Cardiac fibroblast (primary cell): ENCODE data around the gene CC2D1B.

Source experiments
- DNase-seq, 2 donors: peaks; one replicate each; pipeline versions ENCODE4 v3.0.0 to v3.0.0-alpha.2; 2010; ENCODE audit warnings: low read depth in 2 of 2
- H3K4me3 ChIP-seq, 2 donors: replicated peaks in 1 of 2; 1 replicate in 1 of 2; 2 replicates in 1 of 2; pipeline ENCODE4 v1.5.1; 2011; ENCODE audit warnings: low read depth in 2 of 2, low read length in 2 of 2, mild to moderate bottlenecking in 2 of 2, moderate library complexity in 1 of 2
- CTCF ChIP-seq: IDR thresholded peaks from one replicate; pipeline ENCODE4 v1.5.1; 2011; ENCODE audit warnings: low read depth, mild to moderate bottlenecking, low read length, inconsistent platforms

CC2D1B gene

GRCh38 chr1:52337439-52337838 is 28.6 kb downstream of the CC2D1B start:
- no peak overlapping the region for H3K4me3 ChIP-seq
- DNase-seq, result no peak
- no peak for TF ChIP-seq CTCF

GRCh38 chr1:52334906-52335528 is 31.0 kb downstream of the CC2D1B start:
- H3K4me3 ChIP-seq, result no peak overlapping the region
- no peak for TF ChIP-seq CTCF
- DNase-seq, result no peak

GRCh38 chr1:52332411-52332810 is 33.6 kb downstream of the CC2D1B start:
- H3K4me3 ChIP-seq, result no peak overlapping the region
- DNase-seq, result no peak
- no peak for TF ChIP-seq CTCF

GRCh38 chr1:52328615-52329014 is 37.4 kb downstream of the CC2D1B start:
- TF ChIP-seq CTCF, result no peak
- no peak for DNase-seq

GRCh38 chr1:52325786-52326185 is 40.2 kb downstream of the CC2D1B start:
- no peak for TF ChIP-seq CTCF
- DNase-seq, result no peak
- H3K4me3 ChIP-seq, result no peak overlapping the region

More at GRCh38 chr1:52328615-52329014, 37.4 kb downstream of the CC2D1B start:
- no peak overlapping the region for H3K4me3 ChIP-seq

GRCh38 chr1:52323731-52324130 is 42.3 kb downstream of the CC2D1B start:
- TF ChIP-seq CTCF, result no peak
- H3K4me3 ChIP-seq, result no peak overlapping the region
- DNase-seq, result no peak

GRCh38 chr1:52321061-52321460 is 44.9 kb downstream of the CC2D1B start:
- no peak for TF ChIP-seq CTCF
- no peak overlapping the region for H3K4me3 ChIP-seq

More at GRCh38 chr1:52321061-52321460, 44.9 kb downstream of the CC2D1B start:
- DNase-seq, result no peak
